GM18873 (cell line): ENCODE measurements around the gene NADK2.

Experiments used
- ATAC-seq: cut with Tn5 transposase; IDR thresholded peaks from one replicate; pipeline ENCODE4 v1.9.1; 2021; ENCODE audit warnings: mild to moderate bottlenecking, moderate library complexity, moderate number of reproducible peaks; ENCODE audit not compliant: unreplicated experiment, low FRiP score

NADK2 gene

GRCh38 chr5:36172599-36172998, 69.1 kb downstream of the NADK2 start:
- no peak for ATAC-seq

- ATAC-seq = no peak
Measured at GRCh38 chr5:36170832-36171424, 70.8 kb downstream of the NADK2 start.

DNA sequence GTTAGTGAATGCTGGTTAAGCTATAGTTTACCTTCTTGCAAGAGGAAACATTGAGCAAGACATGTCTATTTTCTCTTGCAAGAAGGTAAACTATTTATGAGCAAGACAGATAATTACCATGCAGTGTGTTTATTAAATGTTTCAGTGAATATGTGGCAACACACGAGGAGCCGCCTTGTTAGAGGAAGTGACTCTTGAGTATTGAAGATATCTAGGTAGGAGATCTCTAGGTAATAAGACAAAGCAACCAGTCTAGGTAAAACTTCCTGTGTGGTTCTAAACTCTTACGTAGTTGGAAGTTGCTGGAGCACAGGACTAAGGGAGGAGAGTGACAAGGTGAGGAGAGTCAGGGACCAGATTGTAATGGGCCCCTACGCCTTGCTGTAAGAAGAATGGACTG, 73.0 kb downstream of the NADK2 start:
- ATAC-seq = no peak

- no peak for ATAC-seq
Measured at GRCh38 chr5:36164461-36164860, 77.3 kb downstream of the NADK2 start.

DNA sequence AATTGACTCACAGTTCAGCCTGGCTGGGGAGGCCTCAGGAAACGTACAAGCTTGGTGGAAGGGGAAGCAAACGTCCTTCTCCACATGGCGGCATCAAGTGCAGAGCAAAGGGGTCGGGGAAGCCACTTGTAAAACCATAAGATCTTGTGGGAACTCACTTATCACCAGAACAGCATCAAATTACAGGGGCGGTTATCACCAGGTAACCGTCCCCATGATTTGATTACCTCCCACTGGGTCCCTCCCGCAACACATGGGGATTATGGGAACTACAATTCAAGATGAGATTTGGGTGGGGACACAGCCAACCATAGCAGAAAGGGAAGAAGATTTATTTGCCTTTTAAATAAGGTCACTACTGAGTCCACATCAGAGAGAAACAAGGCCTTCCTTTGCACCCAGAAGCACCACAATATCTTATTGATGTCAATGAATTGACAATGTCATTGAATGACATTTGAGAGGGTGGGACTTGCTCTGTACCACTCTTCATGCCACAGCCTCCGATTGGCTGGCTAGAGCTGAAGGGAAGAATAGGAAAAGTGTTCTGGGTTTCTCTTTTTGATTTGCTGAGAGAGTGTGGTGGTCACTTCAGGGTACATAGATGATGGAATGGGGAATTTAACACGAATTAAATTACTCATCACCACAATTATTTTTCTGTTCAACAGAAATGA, 78.8 kb downstream of the NADK2 start:
- no peak for ATAC-seq

GRCh38 chr5:36161361-36161760, 80.4 kb downstream of the NADK2 start:
- no peak for ATAC-seq

- no peak for ATAC-seq
Measured at GRCh38 chr5:36160617-36161016, 81.1 kb downstream of the NADK2 start.

DNA sequence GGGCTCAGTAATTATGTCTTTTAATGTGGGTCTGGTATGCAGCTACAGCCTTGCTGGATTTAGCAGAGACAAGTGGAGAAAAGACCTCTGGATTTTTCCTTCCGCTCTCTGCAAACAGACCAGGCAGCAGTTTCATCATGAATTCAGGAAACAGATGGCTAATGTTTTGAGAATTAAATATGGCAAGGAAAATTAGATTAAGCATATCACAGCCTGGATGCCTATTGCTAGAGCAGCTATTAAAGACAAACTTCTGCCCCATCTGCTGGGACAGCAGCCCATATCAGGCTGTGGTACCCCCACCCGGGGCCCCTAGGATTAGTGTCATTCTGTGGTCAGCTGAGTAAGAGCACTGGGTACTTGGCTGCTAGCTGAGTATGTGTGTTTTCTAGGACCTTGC, 83.6 kb downstream of the NADK2 start:
- no peak for ATAC-seq

- no peak for ATAC-seq
Measured at GRCh38 chr5:36156619-36157018, 85.1 kb downstream of the NADK2 start.

- no peak for ATAC-seq
Measured at GRCh38 chr5:36156121-36156601, 85.6 kb downstream of the NADK2 start.

GRCh38 chr5:36155291-36155690, 86.4 kb downstream of the NADK2 start:
- no peak for ATAC-seq

GRCh38 chr5:36153726-36154125, 88.0 kb downstream of the NADK2 start:
- no peak for ATAC-seq

DNA sequence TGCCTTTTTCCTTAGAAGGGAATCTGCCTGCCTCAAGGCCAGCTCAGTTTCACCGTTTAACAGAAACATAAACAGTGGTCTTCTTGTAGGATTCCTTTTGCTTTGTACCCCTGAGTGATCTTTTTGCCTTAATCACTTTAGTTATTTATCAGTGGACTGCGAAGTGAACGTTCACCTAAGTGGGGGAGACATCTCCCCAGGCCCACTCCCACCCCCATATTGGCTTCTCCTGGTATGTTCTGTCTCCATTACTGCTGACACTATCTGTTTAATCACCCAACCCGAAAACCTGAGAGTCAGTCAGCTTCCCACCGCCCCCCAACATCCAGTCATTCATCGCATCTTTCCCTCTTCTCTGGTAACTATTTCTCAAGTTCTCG, 88.4 kb downstream of the NADK2 start:
- no peak for ATAC-seq

DNA sequence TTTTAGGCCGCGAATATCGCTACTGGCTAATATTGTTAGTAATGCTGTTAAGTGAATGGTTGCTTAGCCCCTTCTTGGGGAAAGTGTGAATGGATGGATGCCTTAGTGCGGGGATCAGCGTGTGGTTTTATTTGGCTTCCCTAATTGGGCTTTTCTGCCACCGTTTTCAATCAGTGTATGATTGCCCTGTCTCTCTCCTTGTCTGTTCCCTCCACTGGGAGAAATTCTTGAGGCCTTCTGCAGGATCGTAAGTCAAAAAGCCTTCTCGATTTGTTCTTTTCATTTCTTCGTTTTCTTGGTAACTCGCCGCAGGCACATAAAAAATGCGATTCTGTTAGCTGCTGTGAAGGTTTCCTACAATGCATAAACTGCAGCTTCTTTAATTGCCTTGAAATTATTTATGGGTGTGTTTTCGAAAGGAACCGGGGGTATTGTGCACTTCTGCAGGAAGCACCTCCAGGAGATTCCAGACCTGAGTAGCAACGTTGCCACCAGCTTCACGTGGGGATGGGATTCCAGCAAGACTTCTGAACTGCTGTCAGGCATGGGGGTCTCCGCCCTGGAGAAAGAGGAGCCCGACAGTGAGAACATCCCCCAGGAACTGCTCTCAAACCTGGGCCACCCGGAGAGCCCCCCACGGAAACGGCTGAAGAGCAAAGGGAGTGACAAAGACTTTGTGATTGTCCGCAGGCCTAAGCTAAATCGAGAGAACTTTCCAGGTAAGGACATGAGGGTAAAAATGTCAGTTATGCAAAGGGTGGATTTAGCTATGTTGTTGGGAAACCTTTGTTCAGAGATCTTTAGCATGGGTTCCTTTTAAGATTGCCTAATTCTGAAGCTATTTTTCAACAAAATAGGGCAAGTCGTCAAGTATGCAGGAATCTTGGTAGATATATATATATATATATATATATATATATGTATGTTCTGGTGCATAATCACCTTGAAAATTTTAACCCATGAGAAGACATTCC, 89.1 kb downstream of the NADK2 start:
- ATAC-seq = peak; percentile 1

DNA sequence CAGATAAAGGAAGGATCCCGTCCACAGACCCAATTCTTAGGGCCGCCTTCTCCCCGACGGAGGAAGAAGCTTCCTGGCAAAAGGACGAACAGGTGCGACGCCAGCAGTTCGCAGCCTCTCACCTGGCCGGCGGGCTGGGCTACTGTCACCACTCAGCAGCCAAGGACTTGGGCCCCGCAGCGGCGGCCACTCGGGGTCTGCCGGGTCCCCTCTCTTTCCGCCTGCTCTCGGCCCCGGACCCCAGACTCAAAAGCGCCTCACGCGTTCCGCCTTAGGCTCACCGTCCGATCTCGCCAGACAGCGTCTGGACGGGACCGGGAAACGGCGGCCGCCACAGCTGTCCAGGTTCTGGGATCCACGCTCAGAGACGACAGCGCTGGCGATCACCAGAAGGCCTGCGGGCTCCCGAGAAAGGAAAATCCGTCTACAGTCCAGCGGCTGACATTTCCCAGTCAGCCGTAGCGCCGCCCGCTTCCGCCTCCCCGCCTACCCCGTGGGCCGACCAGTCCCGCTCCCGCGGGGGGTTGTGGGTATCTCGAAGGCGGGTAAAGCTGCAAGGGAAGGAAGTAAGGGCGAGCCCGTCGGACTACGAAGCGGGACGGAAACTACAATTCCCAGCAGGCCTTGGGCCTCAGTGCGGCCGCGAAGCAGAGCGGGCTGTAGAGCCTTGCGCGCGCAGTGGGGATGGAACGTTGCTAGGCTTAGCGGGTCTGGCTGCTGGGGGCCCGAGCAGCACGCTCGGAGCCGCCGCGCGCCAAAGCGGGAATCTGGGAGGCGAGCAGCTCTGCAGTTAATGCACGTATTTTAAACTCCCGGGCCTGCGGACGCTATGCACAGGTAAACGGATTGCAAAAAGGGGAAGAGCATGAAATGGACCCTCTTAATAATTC, 90.0 kb downstream of the NADK2 start, which contains the start of the genes LMBRD2 and SKP2:
Gene LMBRD2, minus strand, starts transcription at position 454 of the 890 bp plus-strand sequence. CDS start 8,538 bp downstream, outside the sequence.
Gene SKP2, plus strand, starts transcription at position 678 of the 890 bp plus-strand sequence. Its CDS starts 152 bp downstream, at position 830.
- peak; percentile 100 for ATAC-seq

GRCh38 chr5:36150676-36151433, 90.9 kb downstream of the NADK2 start:
- ATAC-seq = no peak

DNA sequence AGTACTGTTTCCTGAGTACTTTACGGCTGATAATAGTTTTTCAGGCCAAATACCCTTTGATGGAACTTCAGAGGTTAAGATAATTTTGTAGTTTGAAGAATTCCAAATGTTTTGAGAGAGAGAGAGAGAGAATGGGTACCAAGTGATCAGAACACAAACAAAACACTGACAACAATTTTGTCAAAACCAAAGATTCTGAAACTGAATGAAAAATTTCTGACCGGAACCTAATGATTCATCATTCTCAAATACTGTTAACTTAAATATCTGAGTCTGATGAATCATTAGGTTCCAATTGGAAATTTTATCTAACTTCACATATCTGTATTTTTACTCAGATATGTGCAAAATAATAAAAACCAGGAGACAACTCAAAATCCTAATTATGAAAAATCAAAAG, 94.0 kb downstream of the NADK2 start:
- ATAC-seq = no peak

- ATAC-seq = no peak
Measured at GRCh38 chr5:36146390-36146789, 95.3 kb downstream of the NADK2 start.

- no peak for ATAC-seq
Measured at GRCh38 chr5:36145311-36145710, 96.4 kb downstream of the NADK2 start.
